Right atrium auricular region (tissue), 2 donors: Measurements from ENCODE around the gene MYO1H. TPM values are rescaled to one million over a fixed set of nuclear protein-coding genes. Genes with fewer than 3 reads are reported as not detected.

ENCODE experiments used
- DNase-seq: peaks from one replicate; pipeline ENCODE4 v3.0.0-alpha.2; 2019; ENCODE audit warnings: low spot score
- H3K27ac ChIP-seq, 2 donors: fragments of 200-600 bp; sonication (generic); 1 replicate in 1 of 2; 2 replicates in 1 of 2; pipeline ENCODE4 v1.5.1; 2016 to 2019
- H3K27me3 ChIP-seq, 2 donors: fragments of 200-600 bp; sonication (generic); one replicate each; pipeline versions ENCODE4 v1.5.1 to v1.6.0; 2017 to 2019
- H3K36me3 ChIP-seq: fragments of 200-600 bp; sonication (generic); one replicate; pipeline ENCODE4 v1.5.1; 2016
- H3K4me1 ChIP-seq, 2 donors: fragments of 200-600 bp; sonication (generic); one replicate each; pipeline versions ENCODE4 v1.5.1 to v1.6.0; 2017 to 2019
- H3K4me3 ChIP-seq, 2 donors: fragments of 200-600 bp; sonication (generic); 1 replicate in 1 of 2; 2 replicates in 1 of 2; pipeline ENCODE4 v1.5.1; 2017 to 2019; ENCODE audit warnings: mild to moderate bottlenecking in 1 of 2, moderate library complexity in 1 of 2
- H3K9me3 ChIP-seq, 2 donors: fragments of 200-600 bp; sonication (generic); one replicate each; pipeline ENCODE4 v1.5.1; 2019
- total RNA-seq, 2 donors: library from RNA; depleted of rRNA; stranded (reverse); fragments of >200 nt; gene quantifications; one replicate each; pipeline ENCODE4 v1.1.0, GENCODE V29; 2016
- TF ChIP-seq, protein P1 (sequence below), 2 donors: fragments of 200-600 bp; sonication (generic); IDR thresholded peaks; one replicate each; pipeline ENCODE4 v1.5.1; 2019; ENCODE audit warnings: antibody characterized with exemption in 2 of 2

Gene MYO1H
- total RNA-seq, 2 donors from 2014 or later: 0.16 to 0.63 TPM

DNA sequence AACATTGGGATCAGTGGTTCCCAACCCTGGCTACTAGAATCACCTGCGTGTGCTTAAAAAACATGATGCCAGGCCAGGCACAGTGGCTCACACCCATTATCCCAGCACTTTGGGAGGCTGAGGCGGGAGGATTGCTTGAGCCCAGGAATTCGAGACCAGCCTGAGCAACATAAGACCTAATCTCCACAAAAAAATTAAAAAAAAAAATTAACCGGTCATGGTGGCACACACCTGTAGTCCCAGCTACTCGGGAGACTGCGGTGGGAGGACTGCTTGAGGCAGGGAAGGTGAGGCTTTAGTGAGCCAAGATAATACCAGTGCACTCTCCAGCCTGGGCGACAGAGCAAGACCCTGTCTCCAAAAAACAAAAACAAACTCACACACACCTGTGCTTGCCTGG, 127.4 kb downstream of the MYO1H start:
- Histone ChIP-seq H3K4me1 (peaks cover 0 to 56% of the 10 kb centered on the region in 2 donors), H3K27ac (no peak overlapping the region), H3K4me3 (no peak overlapping the region), H3K27me3 (no peaks in the 10 kb centered on the region), H3K36me3 (no peaks in the 10 kb centered on the region), H3K9me3 (no peaks in the 10 kb centered on the region)
- TF ChIP-seq, protein P1, sequence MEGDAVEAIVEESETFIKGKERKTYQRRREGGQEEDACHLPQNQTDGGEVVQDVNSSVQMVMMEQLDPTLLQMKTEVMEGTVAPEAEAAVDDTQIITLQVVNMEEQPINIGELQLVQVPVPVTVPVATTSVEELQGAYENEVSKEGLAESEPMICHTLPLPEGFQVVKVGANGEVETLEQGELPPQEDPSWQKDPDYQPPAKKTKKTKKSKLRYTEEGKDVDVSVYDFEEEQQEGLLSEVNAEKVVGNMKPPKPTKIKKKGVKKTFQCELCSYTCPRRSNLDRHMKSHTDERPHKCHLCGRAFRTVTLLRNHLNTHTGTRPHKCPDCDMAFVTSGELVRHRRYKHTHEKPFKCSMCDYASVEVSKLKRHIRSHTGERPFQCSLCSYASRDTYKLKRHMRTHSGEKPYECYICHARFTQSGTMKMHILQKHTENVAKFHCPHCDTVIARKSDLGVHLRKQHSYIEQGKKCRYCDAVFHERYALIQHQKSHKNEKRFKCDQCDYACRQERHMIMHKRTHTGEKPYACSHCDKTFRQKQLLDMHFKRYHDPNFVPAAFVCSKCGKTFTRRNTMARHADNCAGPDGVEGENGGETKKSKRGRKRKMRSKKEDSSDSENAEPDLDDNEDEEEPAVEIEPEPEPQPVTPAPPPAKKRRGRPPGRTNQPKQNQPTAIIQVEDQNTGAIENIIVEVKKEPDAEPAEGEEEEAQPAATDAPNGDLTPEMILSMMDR (IDR thresholded peaks at IDR 0.05): no peak
- no peak for DNase-seq

DNA sequence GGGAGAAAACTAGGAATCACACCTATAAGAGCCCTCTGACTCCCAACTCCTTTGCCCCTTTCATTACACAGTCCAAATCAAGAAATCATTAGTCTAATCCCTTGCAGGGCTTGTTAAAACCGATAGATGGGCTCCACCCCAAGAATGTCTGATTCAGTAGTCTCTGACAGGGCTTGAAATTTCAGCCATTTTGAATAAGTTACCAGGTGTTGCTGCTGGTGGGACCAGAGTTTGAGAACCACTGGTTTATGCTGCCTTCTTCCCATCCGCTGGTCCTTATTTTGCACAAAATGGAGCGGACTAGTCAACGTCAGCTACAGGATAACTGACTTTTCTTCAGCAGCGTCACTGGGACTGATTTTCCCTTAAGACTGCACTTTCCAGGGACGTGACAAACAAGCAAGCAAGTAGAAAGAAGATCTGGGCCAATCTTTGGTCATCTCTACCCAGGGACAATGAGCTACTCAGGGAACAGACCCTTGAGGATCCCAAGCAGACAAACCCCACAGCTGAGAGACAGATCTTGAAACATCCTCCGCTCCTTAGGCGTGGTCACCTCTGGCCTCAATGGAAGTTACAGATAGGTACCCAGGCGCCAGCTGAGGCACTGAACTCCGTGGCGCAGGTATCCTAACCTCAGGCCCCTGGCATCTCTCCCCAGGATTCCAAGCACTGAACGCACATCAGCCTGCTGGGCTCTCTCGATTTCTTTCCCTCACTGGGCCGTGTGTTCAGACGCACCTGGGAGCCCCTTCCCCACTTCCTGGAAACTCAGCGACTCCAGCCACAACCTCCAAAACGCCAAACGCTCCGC, 128.5 kb downstream of the MYO1H start:
- Histone ChIP-seq H3K27ac (peak overlapping the region; percentile 94 to 99), H3K36me3 (no peaks in the 10 kb centered on the region), H3K4me1 (peaks cover 0 to 51% of the 10 kb centered on the region in 2 donors), H3K9me3 (no peaks in the 10 kb centered on the region), H3K4me3 (peak overlapping the region; percentile 90 to 96), H3K27me3 (no peaks in the 10 kb centered on the region)
- no peak for DNase-seq
- TF ChIP-seq, protein P1 (IDR thresholded peaks at IDR 0.05): no peak

DNA sequence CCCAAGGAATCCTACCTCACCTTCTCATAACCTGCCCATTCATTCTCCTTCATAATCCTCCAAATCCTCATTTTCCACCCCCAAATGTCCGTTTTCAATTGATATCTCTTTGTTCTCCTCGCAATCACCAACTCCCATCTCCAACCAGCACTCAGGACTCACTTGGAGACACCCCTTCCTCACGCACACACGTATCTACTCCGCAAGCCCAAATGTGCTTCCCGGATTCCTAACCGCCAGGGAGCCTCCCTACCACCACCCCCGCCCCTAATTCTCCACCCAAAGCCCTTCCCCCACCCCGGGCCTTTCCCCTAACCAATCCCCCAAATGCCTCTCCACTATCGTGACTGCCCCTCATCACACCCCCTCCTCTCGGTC, 129.1 kb downstream of the MYO1H start:
- no peaks in the 10 kb centered on the region for H3K27me3 ChIP-seq
- H3K27ac ChIP-seq: peak overlapping the region; percentile 94 to 99
- H3K4me1 ChIP-seq: peaks cover 0 to 51% of the 10 kb centered on the region in 2 donors
- H3K9me3 ChIP-seq: no peaks in the 10 kb centered on the region
- TF ChIP-seq, protein P1 (IDR thresholded peaks at IDR 0.05): no peak
- no peaks in the 10 kb centered on the region for H3K36me3 ChIP-seq
- peak overlapping the region; percentile 90 to 96 for H3K4me3 ChIP-seq
- DNase-seq: no peak

DNA sequence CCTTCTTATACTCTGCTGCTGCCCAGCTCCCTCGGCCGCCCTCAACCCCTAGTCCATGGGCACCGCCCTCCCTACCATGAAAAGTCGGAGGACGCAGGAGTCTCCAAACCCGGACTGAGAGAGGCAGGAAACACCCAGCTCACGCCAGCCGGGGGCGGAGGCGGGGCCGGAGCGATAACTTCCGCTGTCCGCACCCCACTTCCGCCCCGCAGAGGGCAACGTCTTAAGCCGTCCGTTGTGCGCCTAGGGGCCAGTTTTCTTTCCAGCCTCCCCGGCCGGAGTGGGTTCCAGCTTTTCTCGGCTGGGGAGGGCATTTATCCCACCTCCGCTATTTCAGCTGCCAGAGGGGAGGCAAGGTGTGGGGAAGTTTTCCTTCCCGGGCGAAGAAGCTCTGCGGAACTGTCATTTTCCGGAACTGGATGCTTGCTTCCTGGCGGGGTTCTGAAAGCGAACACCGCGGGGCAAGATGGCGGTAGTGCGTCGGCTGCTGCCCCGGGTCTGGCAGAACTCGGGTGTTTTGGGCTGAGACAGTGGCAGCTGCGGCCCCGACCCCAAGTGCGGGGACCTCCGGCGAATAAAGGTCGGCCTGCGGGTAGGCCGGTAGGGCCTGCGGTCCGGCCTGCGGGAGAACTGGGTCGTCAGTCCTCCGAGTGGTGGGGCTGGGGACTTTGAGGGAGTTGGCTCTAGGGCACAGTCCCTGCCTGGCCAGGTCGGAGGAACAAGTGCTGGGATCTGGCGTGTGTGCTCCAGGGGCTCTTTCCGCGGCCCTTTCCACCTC, 129.7 kb downstream of the MYO1H start, which contains the start of the genes KCTD10 and UBE3B:
TSS of gene KCTD10 (minus strand) at position 116 of the 778 bp plus-strand sequence. CDS start at position 78, 38 bp downstream.
TSS of gene UBE3B (plus strand) at position 450 of the 778 bp plus-strand sequence. CDS start 5,918 bp downstream, outside the sequence.
- peak; percentile 89 for DNase-seq
- H3K4me1 ChIP-seq: peaks cover 0 to 45% of the 10 kb centered on the region in 2 donors
- H3K27me3 ChIP-seq: no peaks in the 10 kb centered on the region
- no peaks in the 10 kb centered on the region for H3K36me3 ChIP-seq
- peak within 1 kb of the TSS; percentile 90 to 96 for H3K4me3 ChIP-seq
- no peaks in the 10 kb centered on the region for H3K9me3 ChIP-seq
- H3K27ac ChIP-seq: peak within 1 kb of the TSS; percentile 94 to 99
- TF ChIP-seq, protein P1 (IDR thresholded peaks at IDR 0.05): no peak

- DNase-seq: no peak
- peaks cover 0 to 40% of the 10 kb centered on the region in 2 donors for H3K4me1 ChIP-seq
- H3K4me3 ChIP-seq: peak overlapping the region; percentile 90 to 96
- H3K9me3 ChIP-seq: no peaks in the 10 kb centered on the region
- H3K36me3 ChIP-seq: no peaks in the 10 kb centered on the region
- H3K27me3 ChIP-seq: no peaks in the 10 kb centered on the region
- peak overlapping the region; percentile 94 to 99 for H3K27ac ChIP-seq
- TF ChIP-seq, protein P1 (IDR thresholded peaks at IDR 0.05): no peak
These were observed 130.2 kb downstream of the MYO1H start for GRCh38 chr12:109477963-109478315.
